AML-193 (cell line): ENCODE results near the gene RABGAP1L.

Experiments used
- DNase-seq, 2 experiments: peaks; one replicate each; lab custom pipeline; 2025; lab: John Stamatoyannopoulos, UW

The RABGAP1L gene

GRCh38 chr1:174928541-174928940 is 769.2 kb downstream of the RABGAP1L start:
- DNase-seq, result no peak

DNA sequence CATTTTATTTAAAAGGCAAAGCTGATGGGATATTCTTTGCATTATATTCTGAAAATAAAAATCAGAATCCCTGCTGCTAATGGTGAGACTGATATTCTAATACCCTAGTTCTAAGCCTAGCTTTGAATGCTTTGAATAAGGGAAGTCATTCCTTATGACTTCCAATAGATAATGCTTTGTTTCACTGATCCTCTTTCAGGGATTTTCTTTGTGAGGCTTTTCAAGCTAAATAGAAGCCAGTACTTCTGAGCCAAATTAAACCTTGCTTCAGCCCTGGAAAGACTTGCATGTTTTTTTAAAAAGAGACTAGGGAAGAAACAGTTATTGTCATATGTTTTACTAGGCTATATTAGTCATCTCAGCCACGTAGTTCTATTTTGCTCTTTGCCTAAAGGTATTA is 771.9 kb downstream of the RABGAP1L start:
- no peak for DNase-seq

GRCh38 chr1:174932587-174932986 is 773.3 kb downstream of the RABGAP1L start:
- DNase-seq, result no peak

DNA sequence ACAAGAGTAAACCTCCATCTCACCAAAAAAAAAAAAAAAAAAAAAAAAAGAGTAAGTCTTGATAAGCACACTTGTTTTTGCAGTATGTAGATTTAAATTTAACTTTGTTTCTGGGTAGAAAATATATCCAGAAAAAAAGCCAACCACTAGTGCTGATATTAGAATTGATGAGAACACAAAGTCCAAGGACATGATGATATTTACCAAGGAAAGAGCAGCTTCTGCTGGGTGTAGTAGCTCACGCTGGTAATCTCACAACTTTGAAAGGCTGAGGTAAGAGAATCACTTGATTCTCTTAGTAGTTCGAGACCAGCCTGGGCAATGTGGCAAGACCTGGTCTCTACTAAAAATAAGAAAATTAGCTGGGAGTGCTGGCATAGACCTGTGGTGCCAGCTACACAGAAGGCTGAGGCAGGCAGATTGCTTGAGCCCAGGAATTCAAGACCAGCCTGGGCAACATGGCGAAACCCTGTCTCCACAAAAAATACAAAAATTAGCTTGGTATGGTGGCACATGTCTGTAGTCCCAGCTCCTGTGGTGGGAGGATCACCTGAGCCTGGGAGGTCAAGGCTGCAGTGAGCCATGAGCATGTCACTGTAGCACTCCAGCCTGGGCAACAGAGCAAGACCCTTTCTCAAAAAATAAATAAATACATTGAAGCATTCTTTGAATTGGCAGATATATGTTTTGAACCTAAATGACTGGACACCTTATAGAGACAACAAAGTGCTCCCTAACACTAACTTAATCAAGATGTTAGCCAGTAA is 776.8 kb downstream of the RABGAP1L start:
- no peak for DNase-seq

DNA sequence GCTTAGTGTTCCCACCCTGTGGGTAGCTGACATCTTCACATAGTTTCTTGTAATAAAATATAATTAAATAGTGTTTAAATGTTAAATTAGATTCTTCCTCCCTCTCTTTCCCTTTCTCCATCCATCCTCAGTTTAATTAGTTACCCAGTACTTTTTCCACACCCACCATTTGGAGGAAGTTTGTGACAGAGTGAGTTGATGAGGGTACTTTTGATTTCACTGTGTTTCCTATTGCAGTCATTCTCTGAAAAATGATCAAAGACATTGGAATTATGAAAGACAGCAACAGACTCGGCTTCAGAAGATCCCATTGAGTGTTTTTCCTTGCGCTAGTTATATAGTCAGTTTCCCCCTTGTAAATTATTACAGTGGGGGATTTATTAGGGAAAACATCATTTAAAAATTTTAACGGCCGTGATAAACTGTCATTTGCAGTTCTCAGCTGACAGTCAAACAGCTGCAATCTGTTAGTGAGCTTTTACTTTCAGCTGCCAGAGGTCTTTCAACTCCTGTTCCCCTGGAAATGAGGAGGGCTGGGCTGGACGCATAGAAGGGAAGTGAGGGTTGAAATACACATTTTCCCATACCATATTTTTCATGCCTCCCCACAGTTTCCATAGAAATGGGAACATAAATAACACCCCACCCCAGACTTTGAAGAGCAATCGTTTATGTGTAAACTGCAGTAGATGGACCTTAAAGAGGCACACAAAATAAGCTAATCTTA is 779.1 kb downstream of the RABGAP1L start:
- DNase-seq, result no peak

DNA sequence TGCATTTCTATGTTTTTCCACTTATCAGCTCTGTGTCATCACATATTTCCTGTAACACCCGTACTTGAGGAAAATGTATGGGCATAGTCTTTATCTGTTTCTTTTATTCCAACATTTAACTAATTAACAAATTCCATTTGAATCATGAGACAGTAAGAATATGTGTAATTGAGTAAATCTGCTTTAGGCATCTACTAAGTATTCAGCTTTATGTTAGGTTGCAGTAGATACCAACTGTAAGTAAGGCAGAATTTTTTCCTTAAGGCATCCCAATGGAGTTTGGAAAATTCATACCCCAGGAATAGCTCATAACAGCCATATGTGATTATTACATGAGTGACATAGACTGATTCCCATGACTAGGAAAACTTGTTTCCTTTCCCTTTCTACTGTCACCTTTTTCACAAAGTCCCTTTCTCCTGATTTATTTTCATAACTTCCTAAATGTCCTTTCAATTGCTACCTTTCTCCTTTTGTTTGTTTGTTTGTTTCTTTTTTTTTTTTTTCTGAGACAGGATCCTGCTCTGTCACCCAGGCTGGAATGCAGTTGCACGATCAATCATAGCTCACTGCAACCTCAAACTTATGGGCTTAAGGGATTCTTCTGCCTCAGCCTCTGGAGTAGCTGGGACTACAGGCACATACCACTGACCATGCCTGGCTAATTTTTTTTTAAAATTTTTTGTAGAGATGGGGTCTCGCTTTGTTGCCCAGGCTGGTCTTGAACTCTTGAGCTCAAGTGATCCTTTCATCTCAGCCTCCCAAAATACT is 780.6 kb downstream of the RABGAP1L start:
- DNase-seq, result no peak

DNA sequence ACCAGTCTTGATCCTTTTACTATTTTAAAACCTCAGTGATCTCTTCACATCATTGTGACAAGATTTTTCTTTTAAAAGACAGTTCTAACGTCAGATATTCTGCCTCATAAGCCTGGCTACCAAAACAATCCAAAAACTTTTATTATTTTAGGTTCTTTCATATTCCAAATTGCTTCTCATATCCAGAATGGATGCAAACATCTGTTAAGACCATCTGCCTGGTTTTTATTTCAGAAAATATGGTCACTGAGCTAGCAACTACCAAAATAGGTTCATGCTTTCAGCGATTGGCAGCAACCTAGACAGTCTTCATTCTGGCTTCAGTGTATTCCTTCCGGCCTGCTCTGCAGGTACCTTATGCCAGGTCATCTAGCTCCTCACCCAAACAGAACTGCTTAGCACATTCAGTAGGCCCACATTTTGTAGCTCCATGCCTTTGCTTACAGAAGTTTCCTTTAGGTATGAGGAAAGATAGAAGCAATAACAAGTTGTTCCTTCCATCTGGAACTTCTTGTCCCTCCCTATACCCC is 781.4 kb downstream of the RABGAP1L start:
- DNase-seq, result no peak

DNA sequence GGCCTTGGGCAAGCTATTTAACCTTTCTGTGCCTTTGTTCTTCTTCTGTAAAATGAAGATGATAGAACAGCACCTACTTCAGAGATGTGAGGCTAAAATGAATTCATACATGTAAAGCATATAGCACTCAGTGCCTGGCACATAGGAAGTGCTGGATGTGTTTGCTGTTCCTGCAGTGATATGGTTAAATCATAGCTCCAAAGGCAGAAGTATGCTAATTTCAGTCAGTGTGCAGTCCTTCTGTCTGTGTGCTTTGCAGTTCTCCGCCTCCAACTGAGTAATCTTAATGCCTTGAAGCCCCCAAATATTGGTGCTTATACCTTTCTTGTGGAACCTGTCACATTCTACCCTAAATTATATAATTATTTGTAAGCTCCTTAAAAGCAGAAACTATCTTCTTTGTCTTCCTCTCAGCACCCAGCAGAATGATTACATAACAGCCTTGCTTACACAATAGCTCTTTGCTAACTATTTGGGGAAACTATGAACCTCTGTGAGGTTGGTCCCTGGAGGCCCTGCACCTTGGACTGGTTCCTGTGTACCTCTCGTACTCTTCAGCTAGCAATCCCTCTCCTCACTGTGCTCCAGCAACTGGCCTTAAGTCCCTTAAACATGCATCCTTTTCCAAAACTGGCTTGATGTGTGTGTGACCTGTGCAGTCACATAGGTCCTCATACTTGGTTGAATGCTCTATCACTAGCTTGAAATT is 783.4 kb downstream of the RABGAP1L start:
- DNase-seq, result peak; percentile 85 to 92

GRCh38 chr1:174946031-174946430 is 786.7 kb downstream of the RABGAP1L start:
- no peak for DNase-seq

GRCh38 chr1:174949061-174949460 is 789.7 kb downstream of the RABGAP1L start:
- DNase-seq, result no peak

- DNase-seq, result no peak
Observed at GRCh38 chr1:174949645-174950044, 790.3 kb downstream of the RABGAP1L start.

DNA sequence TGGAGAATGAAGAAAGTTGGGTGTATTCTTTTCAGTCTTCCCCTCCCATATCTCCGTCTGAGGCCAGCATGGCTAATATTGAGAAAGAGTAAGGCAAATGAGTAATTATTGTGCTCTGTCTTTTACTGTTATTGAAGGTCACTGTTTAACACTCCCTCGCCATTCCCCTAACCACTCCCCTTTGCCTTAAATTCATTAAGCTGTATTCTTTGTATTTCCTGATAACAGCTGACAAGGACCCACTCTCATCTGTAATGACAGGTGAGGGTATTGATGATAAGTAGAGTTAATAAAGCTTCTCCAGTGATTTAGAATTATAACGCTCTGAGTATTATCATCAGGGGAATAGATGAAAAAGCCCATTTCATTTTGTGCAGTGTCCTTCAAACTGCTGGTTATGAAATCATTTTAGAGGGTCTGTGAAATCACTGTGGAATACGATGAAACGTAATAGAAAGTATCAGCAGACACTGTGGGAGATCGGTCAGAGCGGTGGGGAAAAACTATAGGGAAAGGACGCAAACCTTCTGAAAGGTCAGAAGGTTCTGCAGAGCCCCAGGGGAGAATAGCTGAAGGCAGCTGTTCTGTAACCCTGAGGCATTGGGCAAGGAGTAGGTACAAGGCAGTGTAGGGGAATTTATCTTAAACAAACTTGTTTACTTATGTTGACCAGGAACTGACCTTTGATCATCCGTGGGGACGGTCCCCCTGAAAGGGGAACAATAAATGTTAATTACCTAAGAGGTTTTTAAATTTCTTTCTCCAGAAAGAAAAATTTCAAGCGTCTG is 794.2 kb downstream of the RABGAP1L start:
- DNase-seq, result no peak

DNA sequence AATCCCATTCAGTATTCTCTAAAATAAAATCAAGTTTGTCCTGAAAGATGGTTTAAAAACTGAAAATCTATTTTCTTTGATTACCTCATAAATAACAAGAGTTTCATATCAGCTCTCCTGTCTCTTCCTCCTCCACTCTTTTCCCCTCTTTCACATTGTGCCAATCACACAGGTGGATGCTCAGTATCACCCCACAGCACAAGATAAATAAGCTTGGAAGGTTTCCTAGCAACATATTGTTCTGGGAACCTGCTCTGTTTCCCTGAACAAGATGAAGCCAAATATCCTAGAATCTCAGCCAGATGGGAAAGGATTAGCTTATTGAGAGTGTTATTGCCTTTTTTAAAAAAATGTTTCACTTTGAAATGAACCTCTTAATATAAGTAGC is 794.7 kb downstream of the RABGAP1L start:
- no peak for DNase-seq

GRCh38 chr1:174954671-174955669 is 795.6 kb downstream of the RABGAP1L start:
- DNase-seq, result peak; percentile 58 to 69

DNA sequence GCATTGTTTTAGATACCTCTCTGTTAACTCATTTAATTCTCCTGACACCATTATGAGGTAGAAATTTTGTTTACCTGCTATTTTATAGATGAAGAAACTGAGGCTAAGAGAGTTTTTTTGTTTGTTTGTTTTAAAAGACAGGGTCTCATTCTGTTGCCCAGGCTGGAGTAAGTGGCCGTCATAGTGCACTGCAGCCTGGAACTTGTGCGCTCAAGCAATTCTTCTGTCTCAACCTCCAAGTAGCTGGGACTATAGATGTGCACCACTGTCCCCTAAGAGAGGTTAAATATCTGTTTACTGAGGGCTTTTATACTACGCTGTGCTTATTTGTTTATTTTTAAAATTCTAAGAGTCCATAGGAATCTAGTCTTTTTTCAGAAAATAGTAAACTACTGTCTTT is 796.8 kb downstream of the RABGAP1L start:
- DNase-seq, result no peak

- no peak for DNase-seq
Observed at GRCh38 chr1:174956976-174957375, 797.7 kb downstream of the RABGAP1L start.

DNA sequence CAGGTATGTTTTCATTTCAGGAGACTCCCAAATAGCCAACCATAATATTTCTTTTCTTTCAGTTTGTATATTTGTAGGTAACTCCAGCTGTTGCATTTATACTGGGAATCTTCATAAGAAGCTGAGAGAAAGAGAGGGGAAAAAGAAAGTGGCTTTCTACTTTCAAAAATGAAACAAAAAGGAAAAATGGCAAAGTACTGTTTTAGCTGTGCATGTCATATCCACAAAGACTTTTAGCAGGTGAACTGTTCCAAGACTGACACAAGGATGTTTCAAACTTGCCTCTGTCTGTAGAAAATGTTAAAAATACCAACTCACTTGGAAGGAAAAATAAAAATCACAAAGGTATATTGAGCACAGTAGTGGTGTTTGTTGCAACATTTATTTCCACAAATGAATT is 798.5 kb downstream of the RABGAP1L start:
- no peak for DNase-seq

DNA sequence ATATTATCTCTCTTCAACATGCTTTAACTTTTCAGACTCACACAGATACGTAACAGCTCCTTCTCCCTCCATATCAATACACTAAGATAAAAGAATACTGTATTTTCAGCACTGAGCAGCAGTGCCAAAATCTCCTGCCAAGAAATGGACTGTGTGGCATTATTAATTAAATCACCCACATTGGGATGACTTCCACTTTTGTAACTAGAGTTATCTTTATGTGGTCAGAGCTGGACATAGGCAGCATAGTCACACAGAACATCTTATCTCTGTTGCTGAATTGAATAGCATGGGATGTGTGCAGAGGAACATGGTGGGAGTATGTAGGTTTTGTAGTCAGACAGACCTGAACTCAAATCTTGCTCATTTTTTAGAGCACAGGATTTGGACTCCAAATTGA is 799.1 kb downstream of the RABGAP1L start:
- no peak for DNase-seq

DNA sequence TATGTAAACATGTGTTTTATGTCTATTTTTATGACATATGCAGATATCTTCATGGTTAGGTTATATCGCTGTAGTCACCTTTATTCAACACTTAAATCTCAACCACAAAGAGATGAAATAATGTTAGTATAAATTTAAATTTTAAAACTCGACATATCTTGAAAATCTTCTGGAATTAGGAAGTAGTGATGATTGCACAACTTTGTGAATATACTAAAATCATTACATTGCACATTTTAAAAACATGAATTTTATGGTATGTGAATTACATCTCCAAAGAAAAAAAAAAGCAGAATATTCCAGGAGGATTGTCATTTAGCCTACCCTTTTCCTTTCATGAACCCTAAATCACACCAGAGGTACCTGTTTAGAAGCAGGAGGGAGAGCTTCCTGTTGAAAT is 801.0 kb downstream of the RABGAP1L start:
- DNase-seq, result no peak
